VCaP (cell line): ENCODE results near the gene STXBP6.

Source experiments
- H3K27ac ChIP-seq: fragments of 450-650 bp; 2 replicates; pipeline ENCODE4 v1.5.1; 2017
- TF ChIP-seq, protein P1 (sequence below): fragments of 450-650 bp; conservative IDR thresholded peaks from 2 replicates; pipeline ENCODE4 v1.5.1; 2017; ENCODE audit warnings: mild to moderate bottlenecking, moderate library complexity

STXBP6 gene

DNA sequence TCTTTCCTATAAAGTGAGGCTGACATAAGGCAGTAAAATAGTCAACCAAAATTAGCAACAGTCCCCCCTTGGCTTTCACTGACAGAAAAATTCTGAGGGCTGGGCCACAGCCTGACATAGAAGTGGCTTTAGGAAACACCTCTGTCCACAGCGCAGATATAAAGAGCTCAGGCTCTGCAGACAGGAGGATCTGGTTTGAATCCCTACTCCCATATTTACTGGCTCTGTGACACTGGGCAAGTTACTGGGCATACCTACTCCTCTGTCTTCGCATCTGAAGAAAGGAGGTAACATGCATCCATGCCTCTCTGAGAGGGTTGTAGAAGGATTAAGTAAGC is 95.3 kb downstream of the STXBP6 start:
- TF ChIP-seq, protein P1, sequence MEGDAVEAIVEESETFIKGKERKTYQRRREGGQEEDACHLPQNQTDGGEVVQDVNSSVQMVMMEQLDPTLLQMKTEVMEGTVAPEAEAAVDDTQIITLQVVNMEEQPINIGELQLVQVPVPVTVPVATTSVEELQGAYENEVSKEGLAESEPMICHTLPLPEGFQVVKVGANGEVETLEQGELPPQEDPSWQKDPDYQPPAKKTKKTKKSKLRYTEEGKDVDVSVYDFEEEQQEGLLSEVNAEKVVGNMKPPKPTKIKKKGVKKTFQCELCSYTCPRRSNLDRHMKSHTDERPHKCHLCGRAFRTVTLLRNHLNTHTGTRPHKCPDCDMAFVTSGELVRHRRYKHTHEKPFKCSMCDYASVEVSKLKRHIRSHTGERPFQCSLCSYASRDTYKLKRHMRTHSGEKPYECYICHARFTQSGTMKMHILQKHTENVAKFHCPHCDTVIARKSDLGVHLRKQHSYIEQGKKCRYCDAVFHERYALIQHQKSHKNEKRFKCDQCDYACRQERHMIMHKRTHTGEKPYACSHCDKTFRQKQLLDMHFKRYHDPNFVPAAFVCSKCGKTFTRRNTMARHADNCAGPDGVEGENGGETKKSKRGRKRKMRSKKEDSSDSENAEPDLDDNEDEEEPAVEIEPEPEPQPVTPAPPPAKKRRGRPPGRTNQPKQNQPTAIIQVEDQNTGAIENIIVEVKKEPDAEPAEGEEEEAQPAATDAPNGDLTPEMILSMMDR, result no peak

DNA sequence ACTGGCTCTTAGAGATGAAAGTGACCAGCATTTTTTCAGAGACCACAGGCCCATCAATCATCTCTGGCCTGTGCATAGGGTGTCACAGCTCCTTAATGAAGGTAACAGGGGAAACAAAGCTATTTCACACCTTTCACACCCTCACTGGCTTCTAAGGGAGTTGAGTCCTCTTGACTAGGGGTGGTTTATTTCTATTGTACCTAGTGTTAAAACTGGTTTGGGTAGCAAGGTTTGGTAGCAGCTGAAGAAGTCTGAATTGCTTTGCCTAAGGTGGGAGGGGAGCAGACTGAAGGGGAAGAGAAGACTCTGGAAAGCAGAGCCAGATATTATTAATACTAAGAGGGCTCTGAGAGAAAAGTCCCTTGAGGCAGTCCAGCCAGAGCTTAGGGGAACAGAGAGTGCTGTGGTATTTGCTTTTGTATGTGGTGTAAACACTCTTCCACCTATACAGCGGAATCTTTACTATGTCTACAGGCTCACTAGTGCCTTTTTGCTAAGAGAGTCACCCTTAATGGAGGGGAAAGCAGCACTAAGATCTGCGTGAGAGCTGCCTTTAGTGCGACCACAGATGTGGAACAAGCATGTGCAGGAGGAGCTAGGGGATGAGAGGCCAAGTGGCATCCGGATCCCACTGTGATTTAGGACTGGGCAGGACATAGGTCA is 95.8 kb downstream of the STXBP6 start:
- H3K27ac ChIP-seq, result peak overlapping the region; percentile 36
- TF ChIP-seq, protein P1, result no peak

More for the DNA sequence above, 95.3 kb downstream of the STXBP6 start:
- peak overlapping the region; percentile 36 for H3K27ac ChIP-seq

DNA sequence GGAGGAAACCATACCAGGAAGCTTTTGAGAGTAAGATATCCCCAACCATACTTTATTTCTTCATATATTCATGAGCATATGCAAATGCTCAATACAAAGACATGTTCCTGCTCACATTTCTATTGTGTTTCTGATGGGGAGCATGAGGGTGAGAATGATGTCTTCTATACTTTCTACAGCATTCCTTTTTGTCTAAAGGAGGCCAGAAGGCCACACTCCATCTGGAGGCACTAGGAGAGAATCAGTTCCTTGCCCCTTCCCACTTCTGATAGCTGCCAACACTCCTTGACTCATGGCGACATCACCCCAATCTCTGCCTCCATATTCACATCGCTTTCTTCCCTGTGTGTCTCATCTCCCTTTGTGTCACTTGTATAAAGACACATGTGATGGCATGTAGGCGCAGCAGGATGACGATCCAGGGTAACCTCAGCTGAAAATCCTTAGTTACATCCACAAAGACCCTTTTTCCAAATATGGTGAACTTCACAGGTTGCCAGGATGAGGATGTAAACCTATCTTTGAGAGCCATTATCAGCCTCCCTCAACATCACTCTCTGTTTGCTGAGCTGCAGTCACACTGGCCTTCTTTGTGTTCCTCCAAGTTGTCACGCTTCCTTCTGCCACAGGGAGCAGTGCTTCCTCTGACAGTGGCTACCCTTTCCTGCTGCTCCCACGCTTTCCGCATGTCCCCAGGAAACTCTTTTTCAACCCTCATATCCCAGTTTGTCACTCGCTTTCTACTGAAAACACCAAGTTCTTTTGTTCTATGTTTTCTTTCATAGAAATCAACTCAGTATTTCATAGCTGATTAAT is 96.9 kb downstream of the STXBP6 start:
- peak overlapping the region; percentile 36 for H3K27ac ChIP-seq
- TF ChIP-seq, protein P1, result no peak; the same call in 1 of the 2 replicates

DNA sequence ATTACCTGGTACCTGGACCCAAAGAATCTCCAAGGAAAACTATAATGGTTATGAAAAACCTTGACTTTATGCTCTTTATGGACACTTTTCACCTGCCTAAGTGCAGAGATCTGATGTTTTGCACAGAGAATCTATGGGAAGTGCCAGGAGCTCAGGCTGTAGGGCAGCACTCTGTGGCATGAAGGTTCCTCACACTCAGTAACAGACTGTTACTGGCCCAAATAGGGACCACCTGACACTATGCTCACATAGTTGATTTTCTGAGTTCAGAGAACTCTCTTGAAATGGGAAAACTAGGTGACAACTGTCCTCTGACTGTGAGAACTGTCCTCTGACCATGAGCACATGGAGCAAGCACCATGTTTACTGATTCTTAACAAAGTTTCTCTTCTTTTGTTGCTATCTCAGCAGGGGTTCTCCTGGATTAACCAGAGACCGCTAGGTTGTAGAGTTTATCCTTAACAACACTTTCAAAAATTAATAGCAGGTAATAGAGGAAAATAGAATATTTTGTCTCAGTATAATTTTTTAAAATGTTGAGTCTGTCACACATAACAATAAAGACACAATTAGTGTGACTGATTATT is 101.6 kb downstream of the STXBP6 start:
- H3K27ac ChIP-seq, result no peak overlapping the region
- TF ChIP-seq, protein P1, result no peak

DNA sequence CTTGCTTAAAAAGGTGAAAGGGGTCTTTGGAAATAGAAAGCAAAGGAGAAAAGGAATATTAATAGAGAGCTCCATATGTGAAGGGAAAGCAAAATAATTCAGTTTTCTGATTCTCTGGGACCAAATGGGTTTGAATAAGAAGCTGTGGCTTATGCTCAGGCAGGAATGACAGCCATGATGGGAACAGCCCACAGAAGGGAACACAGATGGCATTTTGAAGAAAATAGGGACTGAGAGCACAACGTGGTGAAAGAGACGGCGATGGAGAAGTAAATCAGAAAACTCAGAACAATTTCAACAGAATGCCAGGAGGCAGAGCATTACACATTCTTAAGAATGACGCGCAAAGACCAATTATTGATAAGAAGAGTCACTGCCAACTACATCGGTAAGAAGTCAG is 102.8 kb downstream of the STXBP6 start:
- no peak overlapping the region for H3K27ac ChIP-seq
- TF ChIP-seq, protein P1, result no peak

DNA sequence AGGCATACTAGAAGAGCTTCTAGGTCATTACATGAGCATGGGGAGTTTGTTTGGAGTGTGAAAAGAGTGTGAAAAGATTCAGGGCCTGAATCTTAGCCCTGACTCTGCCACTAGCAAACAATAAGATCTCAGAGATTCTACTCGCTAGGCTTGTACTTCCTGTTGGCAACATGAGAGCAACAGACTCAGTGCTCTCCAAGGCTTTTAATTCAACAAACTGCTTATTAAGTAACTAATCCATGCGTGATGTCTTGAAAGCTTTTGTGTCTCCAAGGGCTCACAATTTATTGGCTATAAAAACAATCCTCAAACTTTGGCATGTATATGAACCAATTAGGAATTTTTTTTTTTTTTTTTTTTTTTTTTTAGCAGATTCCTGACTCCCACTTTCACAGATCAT is 105.1 kb downstream of the STXBP6 start:
- H3K27ac ChIP-seq, result peak overlapping the region; percentile 84
- TF ChIP-seq, protein P1, result no peak

DNA sequence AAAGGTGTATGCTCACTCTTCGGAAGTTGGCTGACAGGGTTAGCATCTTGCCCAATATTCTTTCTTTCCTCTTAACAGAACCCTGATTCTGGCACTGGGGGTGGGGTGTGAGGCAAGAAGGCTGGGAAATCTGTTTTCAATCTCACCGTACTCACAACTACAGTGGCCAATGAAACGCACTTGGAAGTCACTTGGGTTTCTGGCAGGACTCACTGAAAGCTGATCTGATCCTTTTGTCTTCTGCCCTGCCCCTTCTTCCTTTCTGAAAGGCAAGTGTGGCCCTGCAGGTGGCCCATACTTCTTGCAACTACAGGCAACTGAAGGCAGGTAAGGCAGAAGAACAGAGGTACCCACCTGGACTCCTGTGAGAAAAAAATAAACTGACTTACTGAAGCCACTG is 106.9 kb downstream of the STXBP6 start:
- peak overlapping the region; percentile 84 for H3K27ac ChIP-seq
- TF ChIP-seq, protein P1, result no peak
